GOT3 (cell line): ENCODE results near the gene SHB.

Experiments
- DNase-seq: peaks from one replicate; lab custom pipeline; 2025; ENCODE audit warnings: mixed read lengths; lab: John Stamatoyannopoulos, UW

Gene SHB

DNA sequence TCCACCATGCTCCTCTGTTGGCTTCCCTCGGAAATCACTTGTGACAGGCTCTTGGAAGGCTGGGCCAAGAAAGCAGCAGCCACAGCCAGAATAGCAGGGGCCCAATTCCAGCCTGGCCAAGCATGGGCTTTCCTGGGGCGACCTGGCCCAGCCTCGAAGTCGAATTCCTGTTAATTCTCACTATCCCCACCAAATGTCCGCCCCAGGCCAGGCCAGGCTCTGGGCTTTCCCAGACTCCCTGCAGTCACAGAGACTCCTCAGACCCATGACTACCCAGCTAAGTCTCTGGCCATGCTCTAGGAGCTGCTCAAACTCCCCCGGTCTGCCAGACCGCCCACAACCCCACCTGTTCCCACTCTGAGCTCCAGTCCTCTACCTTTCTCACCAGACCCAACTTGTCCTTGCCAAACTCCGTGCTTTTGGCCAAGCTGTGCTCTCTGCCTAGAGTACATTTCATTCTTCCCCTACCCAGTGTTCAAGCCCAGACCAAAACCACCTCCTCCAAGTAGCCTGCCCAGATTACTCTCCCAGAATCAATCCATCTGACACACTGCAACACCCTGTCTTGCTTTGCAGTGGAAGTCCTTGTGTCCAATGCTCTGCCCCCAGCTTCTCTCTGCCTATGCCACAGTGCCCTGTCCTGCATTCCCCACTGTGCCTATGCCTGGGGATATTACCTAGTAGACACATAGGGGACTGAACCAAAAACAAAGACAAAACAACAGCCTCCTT, 26.2 kb downstream of the SHB start:
- no peak for DNase-seq

- DNase-seq: no peak
Observed at GRCh38 chr9:38041564-38042243, 27.3 kb downstream of the SHB start.

- DNase-seq: no peak
Observed at GRCh38 chr9:38039907-38040682, 28.9 kb downstream of the SHB start.

DNA sequence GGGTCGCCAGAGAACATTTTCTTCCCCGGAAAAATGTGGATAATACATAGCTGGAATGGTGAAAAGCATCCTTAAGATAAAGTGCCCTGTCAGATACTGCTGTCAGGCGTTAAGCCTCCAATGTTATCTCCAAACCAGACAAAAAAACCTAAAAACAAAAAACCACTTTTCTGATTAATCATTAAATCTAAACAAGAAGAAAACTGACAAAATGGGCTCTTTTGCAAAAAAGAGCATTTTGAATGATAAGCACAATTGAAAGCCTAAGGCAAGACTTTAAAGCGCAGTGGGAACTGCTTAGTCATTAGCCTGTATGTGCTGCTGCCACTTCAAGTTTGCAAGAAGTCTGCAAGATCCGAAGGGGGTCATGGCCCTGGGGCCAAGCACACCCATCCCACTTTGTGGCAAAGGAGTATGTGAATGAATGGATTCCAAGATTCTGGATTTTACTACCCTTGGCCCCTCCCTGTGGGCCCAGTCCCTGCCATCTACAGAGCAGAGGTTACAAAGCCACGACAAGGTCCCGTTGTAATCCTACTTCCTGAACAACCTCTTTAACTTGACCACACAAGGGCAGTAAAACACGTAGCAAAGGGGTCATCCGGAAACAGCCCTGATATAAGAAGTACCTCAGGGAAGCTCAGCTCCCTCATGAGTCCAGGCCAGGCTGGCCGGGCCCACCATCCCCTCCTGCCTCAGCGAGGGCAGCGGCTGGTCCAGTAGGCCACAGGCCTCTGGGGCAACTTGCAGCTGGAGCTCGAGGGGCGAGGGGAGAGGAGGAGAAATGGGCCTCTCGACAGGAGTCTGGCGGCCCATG, 29.7 kb downstream of the SHB start:
- no peak for DNase-seq

DNA sequence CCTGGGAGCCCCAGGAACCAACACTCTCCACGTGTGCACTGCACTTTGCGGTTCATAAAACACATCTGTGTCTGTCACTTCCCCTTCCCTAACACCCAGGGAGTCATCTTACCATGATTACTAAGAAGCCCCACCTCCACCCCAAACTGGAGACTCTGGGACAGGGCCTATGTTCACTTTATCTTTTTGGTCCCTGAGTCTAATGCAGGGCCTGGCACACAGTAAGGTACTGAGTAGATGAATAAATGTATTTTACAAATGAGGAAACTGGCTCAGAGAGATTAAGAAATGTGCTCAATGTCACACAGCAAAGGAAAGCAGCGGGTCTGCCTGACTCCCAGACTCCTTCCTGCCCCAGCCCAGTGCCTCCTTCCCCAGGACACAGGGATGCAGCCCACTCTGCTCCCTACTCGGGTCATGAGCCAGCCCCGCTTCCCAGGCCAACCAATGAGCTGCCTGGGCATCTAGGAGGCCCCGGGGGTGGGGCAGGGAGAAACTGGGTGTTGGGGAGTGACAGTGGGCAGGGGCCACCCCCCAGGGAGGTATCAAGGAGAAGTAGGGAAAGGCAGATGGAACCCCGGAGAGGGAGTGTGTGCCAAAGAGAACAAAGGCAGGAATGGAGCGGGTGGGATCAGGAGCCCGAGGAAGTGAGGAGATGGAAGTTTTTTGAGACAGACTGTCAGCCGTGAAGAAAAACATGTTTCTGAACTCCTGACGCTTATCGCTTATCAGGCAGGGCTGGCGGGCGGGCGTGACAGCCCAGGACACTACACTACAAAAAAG, 30.5 kb downstream of the SHB start:
- no peak for DNase-seq

DNA sequence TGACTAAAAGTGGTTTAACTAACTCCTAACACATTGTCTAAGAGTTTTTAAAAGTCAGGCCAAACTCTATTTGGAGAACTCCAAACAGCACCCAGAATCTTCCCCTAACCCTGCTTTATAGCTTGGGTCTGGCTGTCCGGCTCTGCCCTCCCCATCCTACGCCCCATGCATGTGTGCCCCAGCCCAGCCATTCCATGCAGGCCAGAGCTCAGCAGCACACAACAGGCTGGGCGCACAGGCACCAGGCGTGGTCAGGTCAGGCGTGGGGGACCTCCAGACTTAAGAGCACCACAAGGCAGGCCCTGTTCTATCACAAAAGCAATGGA, 31.1 kb downstream of the SHB start:
- DNase-seq: no peak

DNA sequence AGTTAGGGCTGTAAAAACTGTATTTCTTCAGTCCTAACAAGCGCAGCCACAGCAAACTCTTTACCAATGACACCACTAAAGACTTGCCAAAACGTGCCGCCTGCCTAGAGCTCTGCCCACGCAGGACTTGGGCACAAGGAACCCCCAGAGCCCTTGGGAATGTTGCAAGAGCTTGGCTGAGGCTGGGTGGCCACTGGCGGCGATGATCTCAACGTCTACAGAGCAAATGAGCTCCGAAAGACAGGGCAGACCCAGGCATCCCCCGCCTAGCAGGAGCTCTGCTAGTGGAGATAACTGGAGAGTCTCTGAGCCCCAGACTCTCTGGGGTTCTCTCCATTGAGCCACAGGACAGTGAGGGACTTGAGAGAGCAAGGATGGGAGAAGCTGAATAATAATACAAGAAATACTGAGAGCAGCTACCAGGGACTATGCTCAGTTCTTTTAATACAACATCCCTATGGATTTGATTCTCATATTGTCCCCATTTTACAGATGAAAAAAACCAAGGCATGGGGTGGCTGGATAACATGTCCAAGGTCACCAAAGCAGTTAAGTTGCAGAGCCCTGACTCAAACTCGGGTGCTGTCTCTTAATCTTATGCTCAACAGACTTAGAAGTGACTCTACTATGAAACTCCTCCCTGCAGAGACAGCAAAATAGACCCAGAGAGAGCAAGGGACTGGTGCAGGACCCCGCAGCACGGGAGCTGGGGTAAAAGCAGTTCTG, 32.5 kb downstream of the SHB start:
- DNase-seq: peak; percentile 11

DNA sequence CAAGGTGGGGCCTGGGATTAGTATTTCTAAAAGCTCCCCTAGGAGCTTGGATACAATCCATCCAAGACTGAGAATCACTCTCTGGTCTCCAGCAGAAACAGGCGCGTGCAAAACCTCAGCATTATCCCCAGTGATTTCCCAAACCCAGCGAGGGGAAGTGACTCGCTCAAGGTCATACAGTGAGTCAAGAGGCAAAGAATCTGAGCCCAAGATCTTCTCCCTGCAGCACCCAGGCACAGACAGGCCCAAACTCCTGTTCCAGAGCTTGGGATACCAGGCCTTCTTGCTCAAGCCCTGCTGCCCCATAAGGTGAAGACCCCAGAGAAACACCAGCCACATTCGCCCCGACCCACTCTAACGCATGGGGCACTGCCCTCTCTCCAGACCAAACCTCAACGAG, 33.2 kb downstream of the SHB start:
- no peak for DNase-seq

GRCh38 chr9:38033941-38034340, 35.1 kb downstream of the SHB start:
- no peak for DNase-seq

DNA sequence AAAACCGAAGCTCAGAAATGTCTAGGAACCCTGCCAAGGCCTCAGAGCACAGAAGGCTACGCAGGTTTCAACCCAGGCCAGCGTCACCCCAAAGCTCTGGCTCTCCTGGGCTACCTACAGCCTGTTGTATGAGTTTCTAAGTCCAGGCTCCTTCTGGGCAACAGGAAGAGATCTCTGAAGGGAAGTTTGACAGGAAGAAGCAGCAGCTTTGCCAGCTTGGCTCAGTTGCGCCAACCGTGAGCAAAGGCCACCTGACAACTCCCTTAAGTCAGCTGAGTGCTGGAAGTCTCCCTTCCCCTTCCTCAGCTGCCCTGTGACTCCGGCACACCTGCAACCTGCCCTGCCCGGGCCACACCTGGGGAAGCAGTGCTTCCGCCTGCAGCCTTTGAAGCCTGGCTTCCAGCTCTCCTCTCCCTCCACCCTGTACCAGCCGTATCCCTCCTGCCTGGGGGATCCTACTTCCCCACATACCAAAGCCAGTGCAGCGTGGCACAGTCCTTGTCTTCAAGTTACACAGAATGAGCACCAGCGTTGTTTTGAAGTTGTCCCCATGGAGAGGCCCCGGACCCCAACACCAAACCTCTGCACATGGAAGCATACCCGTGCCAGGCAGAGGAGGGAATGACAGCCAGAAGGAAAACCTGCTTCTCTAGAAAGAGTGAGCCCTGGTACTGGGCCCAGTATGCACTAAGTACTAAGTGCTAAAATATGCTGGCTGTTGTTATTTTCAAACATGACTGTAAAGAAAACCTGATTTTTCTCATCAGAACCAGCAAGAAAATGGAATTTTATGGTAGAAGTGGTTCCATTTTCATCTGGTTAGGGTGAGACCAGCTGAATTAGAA, 36.5 kb downstream of the SHB start:
- no peak for DNase-seq

GRCh38 chr9:38031594-38031993, 37.4 kb downstream of the SHB start:
- no peak for DNase-seq

- no peak for DNase-seq
Observed at GRCh38 chr9:38030658-38031057, 38.4 kb downstream of the SHB start.

DNA sequence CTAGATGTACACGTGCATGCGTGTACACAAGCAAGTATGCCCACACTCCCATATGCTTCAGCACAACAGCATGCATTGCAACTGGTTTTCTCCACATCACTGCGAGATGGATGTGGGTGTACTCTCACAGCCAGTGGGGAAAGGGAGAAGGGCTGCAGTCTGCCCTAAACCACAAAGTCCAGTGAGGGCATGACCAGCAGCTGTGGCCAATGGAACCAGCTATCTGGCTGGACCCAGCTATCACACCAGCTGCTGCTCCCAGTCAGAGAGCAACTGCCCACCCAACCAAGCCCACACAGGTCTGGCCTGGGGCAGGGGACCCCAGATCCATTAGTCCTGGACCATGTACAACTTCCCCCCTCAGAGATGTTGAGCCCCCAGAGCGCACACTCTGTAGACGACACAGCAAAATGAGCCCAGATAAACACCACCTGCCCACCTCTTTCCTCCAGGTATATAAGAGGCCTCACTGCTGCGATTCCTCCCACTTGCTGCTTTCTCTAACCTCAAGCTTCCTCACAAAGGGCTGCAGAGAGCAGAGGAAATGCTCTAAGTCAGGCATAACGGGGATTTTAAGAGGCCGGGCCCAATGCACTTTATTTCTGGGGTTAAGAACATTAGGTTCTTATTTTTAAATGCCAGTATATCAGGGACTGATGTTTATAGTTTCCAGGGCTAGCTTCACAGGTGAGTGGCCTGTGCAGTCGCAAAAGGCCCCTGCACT, 39.0 kb downstream of the SHB start:
- DNase-seq: no peak

GRCh38 chr9:38027714-38028113, 41.3 kb downstream of the SHB start:
- no peak for DNase-seq

DNA sequence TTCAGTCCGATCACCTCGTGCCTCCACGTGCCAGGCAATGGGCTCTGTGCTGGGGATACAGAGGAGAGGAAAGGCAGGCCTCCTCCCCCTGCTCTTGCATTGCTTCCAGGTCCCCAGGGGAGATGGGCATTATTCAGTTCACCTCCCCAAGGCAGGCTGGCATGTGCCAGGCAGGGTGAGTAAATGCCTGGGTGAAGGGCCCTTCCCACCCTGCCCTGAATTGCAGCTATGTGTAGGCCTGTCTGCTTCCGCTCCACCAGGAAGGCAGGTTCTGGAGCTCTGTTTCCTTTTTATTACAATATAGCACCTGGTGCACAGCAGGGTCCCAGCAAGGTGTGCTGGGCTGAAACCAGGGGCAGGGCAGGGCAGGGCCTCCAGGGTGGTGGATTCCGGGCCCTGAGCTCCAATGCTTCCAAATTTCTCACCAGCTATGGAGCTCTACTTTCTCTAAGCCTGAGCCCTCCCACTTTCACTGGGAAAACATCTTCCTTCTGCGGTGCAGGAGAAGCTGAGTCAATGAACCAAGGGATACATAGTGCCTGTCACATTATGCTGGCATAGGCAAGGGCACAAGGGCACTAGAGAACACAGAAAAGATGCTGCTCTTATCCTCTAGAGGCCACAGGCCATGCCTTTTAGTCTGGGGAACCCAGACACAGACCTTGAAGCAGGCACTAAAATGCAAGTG, 42.0 kb downstream of the SHB start:
- DNase-seq: no peak

- no peak for DNase-seq
Observed at GRCh38 chr9:38026021-38026809, 42.8 kb downstream of the SHB start.

DNA sequence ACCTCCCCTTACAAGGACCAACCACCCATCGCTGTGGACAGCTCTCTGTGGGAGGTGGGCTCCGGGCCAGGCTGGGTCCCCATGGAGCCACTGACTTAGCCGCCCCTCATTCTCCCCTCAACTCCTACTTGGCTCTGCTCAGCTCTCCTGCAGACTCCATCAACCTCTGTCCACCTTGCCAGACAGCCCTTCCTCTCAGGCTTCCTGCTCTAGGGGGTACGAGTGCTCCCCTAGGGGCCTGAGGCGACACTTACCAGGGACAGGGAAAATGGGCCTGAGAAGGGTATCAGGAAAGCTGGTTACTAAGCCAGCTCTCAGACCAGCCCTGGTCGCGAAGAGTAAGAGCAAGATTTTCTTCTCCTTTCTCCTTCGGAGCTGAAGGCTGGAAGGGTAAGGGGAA, 43.9 kb downstream of the SHB start:
- no peak for DNase-seq
